Caco-2 (cell line): Measurements from ENCODE around the gene FAM168A. TPM values are rescaled to one million over a fixed set of nuclear protein-coding genes. Genes with fewer than 3 reads are reported as not detected.

ENCODE experiments used
- BruUV-seq: library from RNA; stranded (reverse); fragments of 400-500 nt; replicated peaks from 2 replicates; lab custom pipeline; 2021; lab: Mats Ljungman, UMichigan
- CTCF ChIA-PET: fragments of 300-600 bp; sonication (Branson Sonifier 250); formaldehyde crosslinking; loops from one replicate; lab custom pipeline; 2022; ENCODE audit warnings: antibody characterized with exemption; lab: Charles Lee
- POLR2A ChIA-PET: fragments of 300-600 bp; sonication (Branson Sonifier 250); formaldehyde crosslinking; loops from one replicate; lab custom pipeline; 2022; ENCODE audit warnings: antibody characterized with exemption; lab: Charles Lee
- DNase-seq, 2 experiments: peaks; one replicate each; pipeline versions ENCODE4 v3.0.0 to v3.0.0-alpha.2; 2020 to 2022
- H3K27me3 ChIP-seq: replicated peaks from 2 replicates; pipeline ENCODE4 v1.6.0; 2011; ENCODE audit warnings: low read length; ENCODE audit not compliant: control insufficient read depth, insufficient read depth
- H3K36me3 ChIP-seq: 2 replicates; pipeline ENCODE4 v1.5.1; 2011; ENCODE audit warnings: low read length; ENCODE audit not compliant: control insufficient read depth, insufficient read depth
- H3K4me1 ChIP-seq: fragments of 250-450 bp; sonication (Bioruptor Pico); 2 replicates; pipeline ENCODE4 v1.5.1; 2020; ENCODE audit warnings: mild to moderate bottlenecking
- H3K4me3 ChIP-seq: 2 replicates; pipeline ENCODE4 v1.5.1; 2011; ENCODE audit warnings: low read depth, mild to moderate bottlenecking, control low read depth, low read length
- H3K9me3 ChIP-seq: fragments of 250-450 bp; sonication (Bioruptor Pico); 2 replicates; pipeline ENCODE4 v1.5.1; 2020; ENCODE audit warnings: mild to moderate bottlenecking, moderate library complexity
- H3K27ac Mint-ChIP-seq: one replicate; pipeline ENCODE4 v1.8.0; 2022; ENCODE audit warnings: mixed read lengths; ENCODE audit not compliant: unreplicated experiment
- H3K27me3 Mint-ChIP-seq: one replicate; pipeline ENCODE4 v1.8.0; 2022; ENCODE audit warnings: mixed read lengths; ENCODE audit not compliant: insufficient read depth, unreplicated experiment
- H3K36me3 Mint-ChIP-seq: one replicate; pipeline ENCODE4 v1.8.0; 2022; ENCODE audit warnings: mild to moderate bottlenecking, mixed read lengths; ENCODE audit not compliant: insufficient read depth, unreplicated experiment
- H3K4me1 Mint-ChIP-seq: one replicate; pipeline ENCODE4 v1.8.0; 2022; ENCODE audit warnings: low read depth, mixed read lengths; ENCODE audit not compliant: unreplicated experiment
- H3K4me3 Mint-ChIP-seq: one replicate; pipeline ENCODE4 v1.8.0; 2022; ENCODE audit warnings: mild to moderate bottlenecking, moderate library complexity, mixed read lengths; ENCODE audit not compliant: unreplicated experiment
- H3K9me3 Mint-ChIP-seq: one replicate; pipeline ENCODE4 v1.8.0; 2022; ENCODE audit warnings: mixed read lengths; ENCODE audit not compliant: unreplicated experiment
- intact Hi-C: fragments of 100-400 bp; cut with micrococcal nuclease; formaldehyde crosslinking; loops from one replicate; pipeline ENCODE4 v1.10.0; 2022; ENCODE audit not compliant: unreplicated experiment
- total RNA-seq: library from RNA; stranded (reverse); gene quantifications from 2 replicates; pipeline ENCODE4 v1.2.3, GENCODE V29; 2022
- TF ChIP-seq, protein P1 (sequence below), 2 experiments: fragments of 200-600 bp in 1 of 2; IDR thresholded peaks; 1 replicate in 1 of 2; 2 replicates in 1 of 2; pipeline versions ENCODE4 v1.5.1 to v1.8.0; 2011 to 2022; ENCODE audit warnings: antibody characterized with exemption in 1 of 2, control low read depth in 1 of 2, inconsistent platforms in 1 of 2, low read depth in 1 of 2, low read length in 1 of 2, mild to moderate bottlenecking in 1 of 2, moderate library complexity in 1 of 2; ENCODE audit not compliant: insufficient read depth in 1 of 2, severe bottlenecking in 1 of 2, unreplicated experiment in 1 of 2

Gene FAM168A
- total RNA-seq, 1 experiment from 2014 or later: 46.0 TPM

DNA sequence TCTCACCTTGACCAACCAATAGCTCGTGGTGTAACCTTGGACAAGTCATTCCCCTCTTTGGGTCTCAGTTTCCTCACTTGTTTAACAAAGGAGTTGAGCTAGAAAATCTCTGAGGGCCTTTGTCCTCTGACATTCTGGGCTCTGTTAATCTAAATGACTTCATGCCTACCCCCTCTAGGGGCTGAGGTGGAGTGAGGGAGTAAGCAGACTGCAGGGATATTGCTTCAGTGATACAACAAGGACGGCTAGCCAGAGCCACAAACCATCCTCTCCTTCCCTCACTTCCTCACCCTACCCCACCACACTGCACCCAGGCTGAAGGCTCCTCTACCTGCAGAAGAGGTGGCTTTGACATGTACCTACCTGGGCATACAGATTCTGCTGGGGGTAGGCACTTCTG, 186.9 kb downstream of the FAM168A start:
- TF ChIP-seq, protein P1, sequence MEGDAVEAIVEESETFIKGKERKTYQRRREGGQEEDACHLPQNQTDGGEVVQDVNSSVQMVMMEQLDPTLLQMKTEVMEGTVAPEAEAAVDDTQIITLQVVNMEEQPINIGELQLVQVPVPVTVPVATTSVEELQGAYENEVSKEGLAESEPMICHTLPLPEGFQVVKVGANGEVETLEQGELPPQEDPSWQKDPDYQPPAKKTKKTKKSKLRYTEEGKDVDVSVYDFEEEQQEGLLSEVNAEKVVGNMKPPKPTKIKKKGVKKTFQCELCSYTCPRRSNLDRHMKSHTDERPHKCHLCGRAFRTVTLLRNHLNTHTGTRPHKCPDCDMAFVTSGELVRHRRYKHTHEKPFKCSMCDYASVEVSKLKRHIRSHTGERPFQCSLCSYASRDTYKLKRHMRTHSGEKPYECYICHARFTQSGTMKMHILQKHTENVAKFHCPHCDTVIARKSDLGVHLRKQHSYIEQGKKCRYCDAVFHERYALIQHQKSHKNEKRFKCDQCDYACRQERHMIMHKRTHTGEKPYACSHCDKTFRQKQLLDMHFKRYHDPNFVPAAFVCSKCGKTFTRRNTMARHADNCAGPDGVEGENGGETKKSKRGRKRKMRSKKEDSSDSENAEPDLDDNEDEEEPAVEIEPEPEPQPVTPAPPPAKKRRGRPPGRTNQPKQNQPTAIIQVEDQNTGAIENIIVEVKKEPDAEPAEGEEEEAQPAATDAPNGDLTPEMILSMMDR (IDR thresholded peaks at IDR 0.05; ENCODE audit: insufficient read depth in 1 of 2, low read depth in 1 of 2, low read length in 1 of 2, severe bottlenecking in 1 of 2, unreplicated experiment in 1 of 2): no peak
- Mint-ChIP-seq H3K27me3 (no peaks in the 10 kb centered on the region), H3K9me3 (no peaks in the 10 kb centered on the region), H3K4me3 (no peak overlapping the region), H3K36me3 (peaks cover 8% of the 10 kb centered on the region), H3K27ac (no peak overlapping the region), H3K4me1 (no peaks in the 10 kb centered on the region)
- BruUV-seq: no TSS peak
- no peaks in the 10 kb centered on the region; the same call in 1 of the 2 replicates for H3K36me3 ChIP-seq
- no peak for DNase-seq
- H3K4me3 ChIP-seq: no peak overlapping the region
- H3K27me3 ChIP-seq: no peaks in the 10 kb centered on the region
- no peaks in the 10 kb centered on the region for H3K9me3 ChIP-seq
- POLR2A ChIA-PET: no interaction called here
- intact Hi-C loops: no loop called here
- peaks cover 12% of the 10 kb centered on the region for H3K4me1 ChIP-seq
- CTCF ChIA-PET: no interaction called here

DNA sequence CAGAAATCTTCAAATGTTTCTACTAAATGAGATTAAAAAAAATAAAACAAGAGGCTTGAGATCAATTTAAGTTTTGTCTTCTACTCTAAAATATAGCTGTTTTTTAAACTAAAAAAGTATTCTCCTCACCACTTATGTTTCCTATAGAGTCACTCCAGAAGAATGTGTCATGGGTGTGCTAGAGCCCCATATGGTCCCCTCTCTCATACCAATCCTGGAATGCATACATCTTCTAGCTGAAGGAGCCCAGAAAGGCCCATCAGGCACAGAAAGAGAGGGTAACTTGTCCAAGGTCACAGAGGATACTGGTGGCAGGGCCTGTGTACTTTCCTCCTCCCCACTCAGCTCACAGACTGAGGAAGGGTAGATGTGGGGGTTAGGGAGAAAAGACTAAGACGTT, 187.3 kb downstream of the FAM168A start:
- intact Hi-C loops: no loop called here
- Histone ChIP-seq H3K4me3 (no peak overlapping the region), H3K36me3 (no peaks in the 10 kb centered on the region; the same call in 1 of the 2 replicates), H3K27me3 (no peaks in the 10 kb centered on the region), H3K9me3 (no peaks in the 10 kb centered on the region), H3K4me1 (peaks cover 8% of the 10 kb centered on the region)
- TF ChIP-seq, protein P1 (IDR thresholded peaks at IDR 0.05; ENCODE audit: insufficient read depth in 1 of 2, low read depth in 1 of 2, low read length in 1 of 2, severe bottlenecking in 1 of 2, unreplicated experiment in 1 of 2): no peak
- no peak overlapping the region for H3K4me3 Mint-ChIP-seq
- no peaks in the 10 kb centered on the region for H3K27me3 Mint-ChIP-seq
- no peaks in the 10 kb centered on the region for H3K4me1 Mint-ChIP-seq
- no peak for DNase-seq
- BruUV-seq: no TSS peak
- H3K27ac Mint-ChIP-seq: no peak overlapping the region
- peaks cover 8% of the 10 kb centered on the region for H3K36me3 Mint-ChIP-seq
- H3K9me3 Mint-ChIP-seq: no peaks in the 10 kb centered on the region
- CTCF ChIA-PET: interaction anchor here (0.7 kb wide), 1 partner anchor 9 kb away, joined by 3 read pairs; no protein-coding TSS in a partner anchor
- POLR2A ChIA-PET: no interaction called here

DNA sequence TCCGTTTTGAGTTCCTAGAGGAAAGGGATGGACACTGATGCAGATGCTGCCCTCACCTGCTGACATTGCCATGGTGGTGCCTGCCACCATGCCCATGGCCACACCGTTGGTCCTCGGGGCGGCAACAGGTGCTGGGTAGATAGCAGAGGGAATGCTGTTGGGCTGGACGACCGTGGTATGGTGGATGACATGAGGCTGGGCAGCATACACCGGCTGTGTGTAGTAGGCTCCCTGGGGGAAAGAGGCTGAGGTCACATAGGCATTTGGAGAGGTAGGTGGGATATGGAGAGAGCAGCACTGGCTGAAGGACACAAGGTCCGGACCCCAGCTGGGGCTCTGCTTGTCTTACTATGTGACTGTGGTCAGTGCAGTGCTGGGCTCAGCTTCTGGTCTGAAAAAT, 188.5 kb downstream of the FAM168A start:
- no peaks in the 10 kb centered on the region for H3K27me3 ChIP-seq
- intact Hi-C loops: loop anchor here (10.0 kb wide), 1 partner anchor 185 kb away; the partner anchor contains the start of gene FAM168A
- Mint-ChIP-seq H3K27ac (no peak overlapping the region), H3K9me3 (no peaks in the 10 kb centered on the region), H3K4me1 (no peaks in the 10 kb centered on the region), H3K4me3 (no peak overlapping the region), H3K27me3 (no peaks in the 10 kb centered on the region), H3K36me3 (peaks cover 8% of the 10 kb centered on the region)
- POLR2A ChIA-PET: no interaction called here
- H3K4me1 ChIP-seq: no peaks in the 10 kb centered on the region
- H3K36me3 ChIP-seq: no peaks in the 10 kb centered on the region; the same call in 1 of the 2 replicates
- CTCF ChIA-PET: no interaction called here
- H3K4me3 ChIP-seq: no peak overlapping the region
- TF ChIP-seq, protein P1 (IDR thresholded peaks at IDR 0.05; ENCODE audit: insufficient read depth in 1 of 2, low read depth in 1 of 2, low read length in 1 of 2, severe bottlenecking in 1 of 2, unreplicated experiment in 1 of 2): no peak
- H3K9me3 ChIP-seq: no peaks in the 10 kb centered on the region
- no peak for DNase-seq
- no TSS peak for BruUV-seq
